Activated CD8-positive, alpha-beta T cell treated with anti-CD3 and anti-CD28 coated beads for 36 hours (primary cell): Measurements from ENCODE around the gene RAB3IP. TPM values are rescaled to one million over a fixed set of nuclear protein-coding genes. Genes with fewer than 3 reads are reported as not detected.
A peak's percentile ranks its signal among the peaks of the same experiment; 100 is the strongest.

Experiments
- ATAC-seq: fragments of 200-7000 bp; cut with Tn5 transposase; one replicate; pipeline ENCODE4 v1.10.0; 2021; ENCODE audit warnings: mild to moderate bottlenecking, moderate library complexity
- CTCF ChIA-PET: fragments of 350-600 bp; sonication (Branson Sonifier 250); formaldehyde crosslinking; loops from one replicate; lab custom pipeline; 2021; ENCODE audit warnings: antibody characterized with exemption; lab: Charles Lee
- POLR2A ChIA-PET: fragments of 350-600 bp; sonication (Branson Sonifier 250); formaldehyde crosslinking; loops from one replicate; lab custom pipeline; 2021; ENCODE audit warnings: antibody characterized with exemption; lab: Charles Lee
- DNase-seq: peaks from one replicate; pipeline ENCODE4 v3.0.0-alpha.2; 2020
- H3K27ac Mint-ChIP-seq: one replicate; pipeline ENCODE4 v1.8.0; 2021; ENCODE audit warnings: mild to moderate bottlenecking, mixed read lengths
- H3K27me3 Mint-ChIP-seq: one replicate; pipeline ENCODE4 v1.8.0; 2021; ENCODE audit warnings: mixed read lengths
- H3K36me3 Mint-ChIP-seq: one replicate; pipeline ENCODE4 v1.8.0; 2021; ENCODE audit warnings: low read depth, mixed read lengths
- H3K4me1 Mint-ChIP-seq: one replicate; pipeline ENCODE4 v1.8.0; 2021; ENCODE audit warnings: low read depth, mixed read lengths
- H3K4me3 Mint-ChIP-seq: one replicate; pipeline ENCODE4 v1.8.0; 2021; ENCODE audit warnings: mild to moderate bottlenecking, moderate library complexity, mixed read lengths
- H3K9me3 Mint-ChIP-seq: one replicate; pipeline ENCODE4 v1.8.0; 2021; ENCODE audit warnings: mixed read lengths
- intact Hi-C: fragments of 100-400 bp; cut with micrococcal nuclease; formaldehyde crosslinking; loops from one replicate; pipeline ENCODE4 v1.10.0; 2022
- total RNA-seq, 2 experiments: library from RNA; stranded (reverse); gene quantifications; one replicate each; pipeline ENCODE4 v1.2.3, GENCODE V29; 2021
- TF ChIP-seq, protein P1 (sequence below): fragments of 200-600 bp; IDR thresholded peaks from one replicate; pipeline ENCODE4 v1.8.0; 2022; ENCODE audit warnings: antibody characterized with exemption, mild to moderate bottlenecking

Gene RAB3IP
- total RNA-seq: 10 to 100 TPM; 31.4 to 37.2 TPM

GRCh38 chr12:69738351-69739286, at the start of gene RAB3IP:
TSS of gene RAB3IP (plus strand) at chr12:69738860. CDS start at chr12:69755409, 16,549 bp downstream.
- POLR2A ChIA-PET: interaction anchor here (1.3 to 1.8 kb wide), 3 partner anchors 8 to 12 kb away, joined by 4 to 7 read pairs (median 6); no protein-coding TSS in a partner anchor
- no peaks in the 10 kb centered on the region for H3K36me3 Mint-ChIP-seq
- H3K4me1 Mint-ChIP-seq: peaks cover 18% of the 10 kb centered on the region
- TF ChIP-seq, protein P1, sequence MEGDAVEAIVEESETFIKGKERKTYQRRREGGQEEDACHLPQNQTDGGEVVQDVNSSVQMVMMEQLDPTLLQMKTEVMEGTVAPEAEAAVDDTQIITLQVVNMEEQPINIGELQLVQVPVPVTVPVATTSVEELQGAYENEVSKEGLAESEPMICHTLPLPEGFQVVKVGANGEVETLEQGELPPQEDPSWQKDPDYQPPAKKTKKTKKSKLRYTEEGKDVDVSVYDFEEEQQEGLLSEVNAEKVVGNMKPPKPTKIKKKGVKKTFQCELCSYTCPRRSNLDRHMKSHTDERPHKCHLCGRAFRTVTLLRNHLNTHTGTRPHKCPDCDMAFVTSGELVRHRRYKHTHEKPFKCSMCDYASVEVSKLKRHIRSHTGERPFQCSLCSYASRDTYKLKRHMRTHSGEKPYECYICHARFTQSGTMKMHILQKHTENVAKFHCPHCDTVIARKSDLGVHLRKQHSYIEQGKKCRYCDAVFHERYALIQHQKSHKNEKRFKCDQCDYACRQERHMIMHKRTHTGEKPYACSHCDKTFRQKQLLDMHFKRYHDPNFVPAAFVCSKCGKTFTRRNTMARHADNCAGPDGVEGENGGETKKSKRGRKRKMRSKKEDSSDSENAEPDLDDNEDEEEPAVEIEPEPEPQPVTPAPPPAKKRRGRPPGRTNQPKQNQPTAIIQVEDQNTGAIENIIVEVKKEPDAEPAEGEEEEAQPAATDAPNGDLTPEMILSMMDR: peak; percentile 64
- no peaks in the 10 kb centered on the region for H3K9me3 Mint-ChIP-seq
- peak within 1 kb of the TSS; percentile 86 for H3K4me3 Mint-ChIP-seq
- intact Hi-C loops: no loop called here
- CTCF ChIA-PET: interaction anchor here (0.6 to 1.6 kb wide), 7 partner anchors 9 to 381 kb away, joined by 3 to 9 read pairs (median 5); no protein-coding TSS in a partner anchor
- peak; percentile 95 for ATAC-seq
- DNase-seq: peak; percentile 91
- peak within 1 kb of the TSS; percentile 80 for H3K27ac Mint-ChIP-seq
- peaks cover 10% of the 10 kb centered on the region for H3K27me3 Mint-ChIP-seq

DNA sequence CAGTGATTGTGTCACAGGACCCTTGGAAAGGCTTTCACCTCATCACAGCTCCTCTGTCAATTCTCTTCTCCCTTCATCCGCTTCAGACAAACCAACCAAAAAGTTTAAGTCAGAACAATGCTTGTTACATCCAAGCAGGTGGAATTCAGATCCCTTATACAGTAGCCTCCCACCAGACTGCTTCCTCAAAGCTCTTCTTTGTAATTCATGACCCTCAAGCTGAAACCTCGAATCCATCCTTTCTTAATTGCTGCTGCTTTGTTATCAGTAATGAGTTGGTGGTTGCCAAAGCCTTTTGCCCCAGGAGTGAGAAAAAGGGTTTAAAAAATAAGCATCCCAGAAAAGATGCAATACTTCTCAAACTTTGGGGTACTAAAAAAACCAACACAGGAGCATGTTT, 49.0 kb upstream of the RAB3IP start:
- no peak for DNase-seq
- H3K4me1 Mint-ChIP-seq: peaks cover 8% of the 10 kb centered on the region
- TF ChIP-seq, protein P1: no peak
- ATAC-seq: no peak
- intact Hi-C loops: no loop called here
- ChIA-PET CTCF (interaction anchor here (0.6 kb wide), 1 partner anchor 399 kb away, joined by 3 read pairs; no protein-coding TSS in a partner anchor), POLR2A (no interaction called here)
- H3K4me3 Mint-ChIP-seq: no peak overlapping the region
- no peaks in the 10 kb centered on the region for H3K36me3 Mint-ChIP-seq
- H3K27ac Mint-ChIP-seq: no peak overlapping the region
- no peaks in the 10 kb centered on the region for H3K9me3 Mint-ChIP-seq
- H3K27me3 Mint-ChIP-seq: peaks cover 6% of the 10 kb centered on the region

DNA sequence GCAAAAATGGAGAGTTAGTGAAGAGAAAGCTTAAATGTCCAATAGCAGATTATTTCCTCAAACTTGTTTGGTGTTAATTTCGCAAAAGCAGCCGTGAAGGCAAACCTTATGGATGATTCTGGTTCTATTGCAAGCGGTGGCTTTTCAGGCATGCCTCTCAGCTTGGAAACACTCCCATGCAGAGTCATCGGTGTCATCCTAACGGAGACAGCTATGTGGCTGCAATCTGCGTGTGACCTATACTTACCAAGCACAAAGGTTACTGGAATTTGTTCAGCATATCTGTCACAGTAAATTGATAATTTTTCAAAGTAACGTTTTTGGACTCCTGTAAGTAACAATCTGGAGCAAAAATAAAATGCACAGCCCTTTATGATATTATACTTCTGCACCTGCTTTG, 44.5 kb upstream of the RAB3IP start:
- DNase-seq (no peak), ATAC-seq (no peak)
- CTCF ChIA-PET: no interaction called here
- intact Hi-C loops: no loop called here
- Mint-ChIP-seq H3K9me3 (no peaks in the 10 kb centered on the region), H3K4me3 (no peak overlapping the region), H3K4me1 (peaks cover 6% of the 10 kb centered on the region), H3K27ac (no peak overlapping the region), H3K27me3 (peaks cover 4% of the 10 kb centered on the region), H3K36me3 (no peaks in the 10 kb centered on the region)
- POLR2A ChIA-PET: interaction anchor here (0.8 kb wide), 1 partner anchor 12 kb away, joined by 3 read pairs; no protein-coding TSS in a partner anchor
- TF ChIP-seq, protein P1: no peak

- DNase-seq (no peak), ATAC-seq (no peak)
- intact Hi-C loops: no loop called here
- ChIA-PET POLR2A (no interaction called here), CTCF (no interaction called here)
- peaks cover 6% of the 10 kb centered on the region for H3K27me3 Mint-ChIP-seq
- H3K9me3 Mint-ChIP-seq: no peaks in the 10 kb centered on the region
- TF ChIP-seq, protein P1: no peak
- H3K4me1 Mint-ChIP-seq: no peaks in the 10 kb centered on the region
- no peak overlapping the region for H3K27ac Mint-ChIP-seq
- H3K4me3 Mint-ChIP-seq: no peak overlapping the region
- no peaks in the 10 kb centered on the region for H3K36me3 Mint-ChIP-seq
Measured at GRCh38 chr12:69698054-69698453, 40.6 kb upstream of the RAB3IP start.
